Thyroid gland (tissue), 4 donors: ENCODE results near the gene CRYBA4. TPM values are rescaled to one million over a fixed set of nuclear protein-coding genes. Genes with fewer than 3 reads are reported as not detected.

Experiments
- DNase-seq, 2 donors: peaks; one replicate each; pipeline ENCODE4 v3.0.0-alpha.2; 2019
- H3K27ac ChIP-seq, 3 donors: fragments of 200-600 bp; sonication (generic); 1 replicate in 2 of 3; 2 replicates in 1 of 3; pipeline ENCODE4 v1.5.1; 2016 to 2019; ENCODE audit warnings: mild to moderate bottlenecking in 1 of 3, moderate library complexity in 1 of 3
- H3K27me3 ChIP-seq: fragments of 200-600 bp; sonication (generic); one replicate; pipeline ENCODE4 v1.5.1; 2019
- H3K36me3 ChIP-seq, 2 donors: fragments of 200-600 bp; sonication (generic); one replicate each; pipeline ENCODE4 v1.5.1; 2016 to 2019
- H3K4me1 ChIP-seq, 2 donors: fragments of 200-600 bp; sonication (generic); one replicate each; pipeline ENCODE4 v1.5.1; 2017 to 2019
- H3K4me3 ChIP-seq, 3 donors: fragments of 200-600 bp; sonication (generic); replicated peaks in 1 of 3; 1 replicate in 2 of 3; 2 replicates in 1 of 3; pipeline ENCODE4 v1.5.1; 2016; ENCODE audit warnings: mild to moderate bottlenecking in 1 of 3
- H3K9me3 ChIP-seq: fragments of 200-600 bp; sonication (generic); one replicate; pipeline ENCODE4 v1.5.1; 2017
- POLR2A ChIP-seq, 2 donors: fragments of 450-650 bp; IDR thresholded peaks; one replicate each; pipeline ENCODE4 v1.6.1; 2017; ENCODE audit warnings: antibody characterized with exemption in 2 of 2, mild to moderate bottlenecking in 2 of 2, moderate library complexity in 1 of 2
- WGBS, 2 donors: methylation state at CpG; one replicate each; pipeline ENCODE4 v1.1.5; 2017; 5-methylcytosine and 5-hydroxymethylcytosine counted together
- intact Hi-C: fragments of 100-400 bp; cut with DNase I; formaldehyde crosslinking; loops from one replicate; pipeline ENCODE4 v1.15.1; 2023
- total RNA-seq, 4 donors: library from RNA; depleted of rRNA; stranded (reverse); fragments of >200 nt; gene quantifications; one replicate each; pipeline ENCODE4 v1.2.3, GENCODE V29; 2016
- TF ChIP-seq, protein P1 (sequence below), 6 experiments: fragments of 200-600 bp in 3 of 6; fragments of 450-650 bp in 3 of 6; sonication (generic) in 3 of 6; IDR thresholded peaks; one replicate each; pipeline ENCODE4 v1.5.1; 2016 to 2019; ENCODE audit warnings: antibody characterized with exemption in 6 of 6, mild to moderate bottlenecking in 2 of 6, inconsistent platforms in 1 of 6, moderate library complexity in 1 of 6

Gene CRYBA4
- total RNA-seq, 4 donors from 2014 or later = not detected

DNA sequence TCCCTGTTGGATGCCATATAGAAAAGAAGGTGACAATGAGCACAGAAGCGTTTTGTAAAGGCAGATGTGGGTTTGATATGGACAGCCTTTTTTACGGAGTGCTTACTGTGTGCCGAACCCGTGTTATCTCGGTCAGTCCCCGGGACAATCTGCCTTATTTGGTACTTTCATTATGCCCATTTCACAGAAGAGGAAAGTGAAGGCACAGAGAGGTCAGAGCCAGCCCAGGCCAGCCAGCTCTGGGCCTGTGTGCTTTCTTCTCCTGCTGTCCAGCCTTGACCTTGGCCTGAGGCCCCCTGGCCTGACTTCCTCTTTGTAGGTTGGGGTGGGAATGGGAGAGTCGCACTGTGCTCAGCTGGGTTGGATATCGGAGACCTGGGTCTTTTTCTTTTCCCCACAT lies 3.3 kb upstream of the CRYBA4 start:
- TF ChIP-seq, protein P1, sequence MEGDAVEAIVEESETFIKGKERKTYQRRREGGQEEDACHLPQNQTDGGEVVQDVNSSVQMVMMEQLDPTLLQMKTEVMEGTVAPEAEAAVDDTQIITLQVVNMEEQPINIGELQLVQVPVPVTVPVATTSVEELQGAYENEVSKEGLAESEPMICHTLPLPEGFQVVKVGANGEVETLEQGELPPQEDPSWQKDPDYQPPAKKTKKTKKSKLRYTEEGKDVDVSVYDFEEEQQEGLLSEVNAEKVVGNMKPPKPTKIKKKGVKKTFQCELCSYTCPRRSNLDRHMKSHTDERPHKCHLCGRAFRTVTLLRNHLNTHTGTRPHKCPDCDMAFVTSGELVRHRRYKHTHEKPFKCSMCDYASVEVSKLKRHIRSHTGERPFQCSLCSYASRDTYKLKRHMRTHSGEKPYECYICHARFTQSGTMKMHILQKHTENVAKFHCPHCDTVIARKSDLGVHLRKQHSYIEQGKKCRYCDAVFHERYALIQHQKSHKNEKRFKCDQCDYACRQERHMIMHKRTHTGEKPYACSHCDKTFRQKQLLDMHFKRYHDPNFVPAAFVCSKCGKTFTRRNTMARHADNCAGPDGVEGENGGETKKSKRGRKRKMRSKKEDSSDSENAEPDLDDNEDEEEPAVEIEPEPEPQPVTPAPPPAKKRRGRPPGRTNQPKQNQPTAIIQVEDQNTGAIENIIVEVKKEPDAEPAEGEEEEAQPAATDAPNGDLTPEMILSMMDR (IDR thresholded peaks at IDR 0.05) = no peak
- TF ChIP-seq POLR2A (IDR thresholded peaks at IDR 0.05) = no peak
- Histone ChIP-seq H3K27ac (no peak overlapping the region), H3K9me3 (no peaks in the 10 kb centered on the region), H3K27me3 (no peaks in the 10 kb centered on the region), H3K36me3 (no peaks in the 10 kb centered on the region), H3K4me1 (peaks cover 0 to 4% of the 10 kb centered on the region in 2 donors), H3K4me3 (no peak overlapping the region)
- intact Hi-C loops = no loop called here
- WGBS, 2 donors = 87 to 91% methylated on average over 8 of the region's 8 CpGs
- DNase-seq = no peak

GRCh38 chr22:26619510-26619909 lies 2.3 kb upstream of the CRYBA4 start:
- 56 to 62% methylated on average over 5 to 6 of the region's 6 CpGs for WGBS, 2 donors
- Histone ChIP-seq H3K27ac (no peak overlapping the region), H3K27me3 (no peaks in the 10 kb centered on the region), H3K4me3 (no peak overlapping the region), H3K36me3 (no peaks in the 10 kb centered on the region), H3K9me3 (no peaks in the 10 kb centered on the region), H3K4me1 (peaks cover 0 to 4% of the 10 kb centered on the region in 2 donors)
- intact Hi-C loops = no loop called here
- DNase-seq = no peak
- TF ChIP-seq POLR2A (IDR thresholded peaks at IDR 0.05) = no peak
- TF ChIP-seq, protein P1 (IDR thresholded peaks at IDR 0.05) = no peak

- no peak overlapping the region for H3K27ac ChIP-seq
- no peaks in the 10 kb centered on the region for H3K36me3 ChIP-seq
- no peak for TF ChIP-seq POLR2A (IDR thresholded peaks at IDR 0.05)
- peaks cover 0 to 4% of the 10 kb centered on the region in 2 donors for H3K4me1 ChIP-seq
- H3K9me3 ChIP-seq = no peaks in the 10 kb centered on the region
- 89% methylated on average over 2 of the region's 2 CpGs for WGBS, 2 donors
- no peak for DNase-seq
- no peak overlapping the region for H3K4me3 ChIP-seq
- no peaks in the 10 kb centered on the region for H3K27me3 ChIP-seq
- intact Hi-C loops = no loop called here
Measured at GRCh38 chr22:26620197-26620596, 1.6 kb upstream of the CRYBA4 start.

DNA sequence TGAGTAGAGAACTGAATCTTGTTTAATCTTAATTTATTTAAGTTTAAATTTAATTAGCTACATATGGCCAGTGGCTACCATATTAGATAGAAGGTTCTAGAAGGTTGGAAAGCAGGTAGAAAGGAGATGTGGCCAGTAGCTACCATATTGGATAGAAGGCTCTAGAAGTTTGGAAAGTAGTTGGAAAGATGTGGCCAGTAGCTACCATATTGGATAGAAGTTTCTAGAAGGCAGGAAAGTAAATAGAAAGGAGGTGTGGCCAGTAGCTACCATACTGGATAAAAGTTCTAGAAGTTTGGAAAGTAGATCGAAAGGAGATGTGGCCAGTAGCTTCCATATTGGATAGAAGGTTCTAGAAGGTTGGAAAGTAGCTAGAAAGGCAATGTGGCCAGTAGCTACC lies 2.2 kb downstream of the CRYBA4 start:
- peaks cover 0 to 4% of the 10 kb centered on the region in 2 donors for H3K4me1 ChIP-seq
- intact Hi-C loops = no loop called here
- no peak for DNase-seq
- H3K27ac ChIP-seq = no peak overlapping the region
- TF ChIP-seq POLR2A (IDR thresholded peaks at IDR 0.05) = no peak
- TF ChIP-seq, protein P1 (IDR thresholded peaks at IDR 0.05) = no peak
- no peak overlapping the region for H3K4me3 ChIP-seq
- H3K27me3 ChIP-seq = no peaks in the 10 kb centered on the region
- no peaks in the 10 kb centered on the region for H3K36me3 ChIP-seq
- no peaks in the 10 kb centered on the region for H3K9me3 ChIP-seq
- 96 to 98% methylated on average over 1 of the region's 1 CpG for WGBS, 2 donors

DNA sequence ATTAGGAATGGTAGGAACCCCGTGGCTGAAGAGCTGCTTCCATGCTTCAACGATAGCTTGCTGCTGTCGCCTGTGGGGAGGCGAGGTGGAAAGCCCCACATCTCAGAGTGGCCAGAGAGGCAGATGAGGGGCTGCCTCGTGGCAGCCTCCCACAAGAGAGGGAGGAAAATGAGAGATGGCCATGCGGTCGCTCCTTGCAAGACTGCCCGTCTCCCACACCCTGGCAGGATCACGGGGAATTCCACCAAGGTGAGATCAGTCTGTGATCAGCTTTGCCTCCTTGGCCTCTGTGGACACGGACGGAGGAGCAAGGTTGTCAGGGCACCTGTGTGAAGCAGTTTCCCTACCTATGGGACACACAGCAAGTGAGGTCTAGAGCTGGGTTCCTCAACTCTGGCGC lies 3.0 kb downstream of the CRYBA4 start:
- intact Hi-C loops = no loop called here
- DNase-seq = no peak

More for the DNA sequence above, 3.0 kb downstream of the CRYBA4 start:
- TF ChIP-seq, protein P1 (IDR thresholded peaks at IDR 0.05) = no peak
- TF ChIP-seq POLR2A (IDR thresholded peaks at IDR 0.05) = no peak
- Histone ChIP-seq H3K4me3 (no peak overlapping the region), H3K4me1 (no peaks in the 10 kb centered on the region), H3K36me3 (no peaks in the 10 kb centered on the region), H3K27ac (no peak overlapping the region), H3K9me3 (no peaks in the 10 kb centered on the region), H3K27me3 (no peaks in the 10 kb centered on the region)
- 80 to 86% methylated on average over 11 of the region's 12 CpGs for WGBS, 2 donors
